HCT116 (cell line): ENCODE data around the gene GLRX3. TPM values are rescaled to one million over a fixed set of nuclear protein-coding genes. Genes with fewer than 3 reads are reported as not detected.

Source experiments
- ATAC-seq: fragments of 200-7000 bp; cut with Tn5 transposase; 2 replicates; pipeline ENCODE4 v1.9.1; 2020; ENCODE audit warnings: mild to moderate bottlenecking, moderate library complexity
- BruUV-seq: library from RNA; stranded (reverse); fragments of 400-500 nt; replicated peaks from 2 replicates; lab custom pipeline; 2021; lab: Mats Ljungman, UMichigan
- CTCF ChIA-PET: fragments of 300-600 bp; sonication (Branson Sonifier 250); formaldehyde crosslinking; loops from one replicate; lab custom pipeline; 2021; ENCODE audit warnings: antibody characterized with exemption; lab: Charles Lee
- POLR2A ChIA-PET: fragments of 300-600, 350-600 bp; sonication (Branson Sonifier 250); formaldehyde crosslinking; loops from one replicate; lab custom pipeline; 2021; ENCODE audit warnings: antibody characterized with exemption; lab: Charles Lee
- RAD21 ChIA-PET, 2 experiments: fragments of 300-600 bp; sonication (Branson Sonifier 250); formaldehyde crosslinking; loops; one replicate each; lab custom pipeline; 2023; ENCODE audit warnings: low total read pairs in 2 of 2; ENCODE audit not compliant: uncharacterized antibody in 2 of 2, unreplicated experiment in 2 of 2, low non-redundant PET in 1 of 2; lab: Charles Lee
- DNase-seq: peaks from one replicate; pipeline ENCODE4 v3.0.0-alpha.2; 2010; ENCODE audit warnings: low read depth, low spot score
- H2AFZ ChIP-seq: fragments of 200-600 bp; shearing (Covaris generic), sonication (generic); 2 replicates; pipeline ENCODE4 v1.6.1; 2017; ENCODE audit warnings: low read depth, mixed run types, mixed read lengths, antibody characterized with exemption, low read length; ENCODE audit not compliant: poor library complexity, severe bottlenecking
- H3K27ac ChIP-seq: 2 replicates; pipeline ENCODE4 v1.5.1; 2012; ENCODE audit warnings: low read depth, low read length
- H3K27me3 ChIP-seq: fragments of 200-600 bp; sonication (generic); 2 replicates; pipeline ENCODE4 v1.6.1; 2016; ENCODE audit warnings: mixed run types, low read length, mixed read lengths; ENCODE audit not compliant: insufficient read depth
- H3K36me3 ChIP-seq, 2 experiments: fragments of 200-500 bp in 1 of 2; fragments of 200-600 bp in 1 of 2; sonication (Bioruptor generic) in 1 of 2; sonication (generic) in 1 of 2; 2 replicates each; pipeline versions ENCODE4 v1.5.1 to v1.6.1; 2014 to 2016; ENCODE audit warnings: low read length in 2 of 2, inconsistent platforms in 1 of 2, mixed read lengths in 1 of 2, mixed run types in 1 of 2; ENCODE audit not compliant: insufficient read depth in 2 of 2, control insufficient read depth in 1 of 2
- H3K4me1 ChIP-seq, 2 experiments: fragments of 200-600 bp in 1 of 2; sonication (generic) in 1 of 2; 2 replicates each; pipeline versions ENCODE4 v1.5.1 to v1.6.1; 2012 to 2017; ENCODE audit warnings: low read length in 2 of 2, inconsistent platforms in 1 of 2, mild to moderate bottlenecking in 1 of 2, mixed read lengths in 1 of 2, mixed run types in 1 of 2, moderate library complexity in 1 of 2; ENCODE audit not compliant: insufficient read depth in 2 of 2, control insufficient read depth in 1 of 2
- H3K4me2 ChIP-seq: fragments of 200-600 bp; sonication (generic); 2 replicates; pipeline ENCODE4 v1.6.1; 2017; ENCODE audit warnings: mixed run types, low read length, mixed read lengths
- H3K4me3 ChIP-seq, 2 experiments: fragments of 200-600 bp in 1 of 2; sonication (generic) in 1 of 2; replicated peaks in 1 of 2; 2 replicates each; pipeline ENCODE4 v1.5.1; 2011 to 2016; ENCODE audit warnings: low read length in 2 of 2, control low read depth in 1 of 2, low read depth in 1 of 2, mild to moderate bottlenecking in 1 of 2, mixed read lengths in 1 of 2, mixed run types in 1 of 2
- H3K79me2 ChIP-seq: fragments of 200-600 bp; sonication (generic); 2 replicates; pipeline ENCODE4 v1.6.1; 2017; ENCODE audit warnings: mild to moderate bottlenecking, mixed run types, low read length, moderate library complexity, mixed read lengths; ENCODE audit not compliant: insufficient read depth
- H3K9ac ChIP-seq: fragments of 200-600 bp; sonication (generic); 2 replicates; pipeline ENCODE4 v1.6.1; 2016; ENCODE audit warnings: low read length, mixed read lengths
- H3K9me2 ChIP-seq: fragments of 200-600 bp; sonication (generic), shearing (Covaris generic); 2 replicates; pipeline ENCODE4 v1.6.1; 2017; ENCODE audit warnings: mixed run types, mild to moderate bottlenecking, moderate library complexity; ENCODE audit not compliant: insufficient read depth
- H3K9me3 ChIP-seq, 2 experiments: fragments of 200-500 bp in 1 of 2; fragments of 200-600 bp in 1 of 2; sonication (Bioruptor generic) in 1 of 2; sonication (generic) in 1 of 2; 2 replicates each; pipeline ENCODE4 v1.6.1; 2014 to 2017; ENCODE audit warnings: low read length in 2 of 2, mixed read lengths in 2 of 2, inconsistent platforms in 1 of 2, low read depth in 1 of 2, mild to moderate bottlenecking in 1 of 2, mixed run types in 1 of 2, moderate library complexity in 1 of 2; ENCODE audit not compliant: control insufficient read depth in 1 of 2, insufficient read depth in 1 of 2
- H4K20me1 ChIP-seq: fragments of 200-600 bp; sonication (generic), shearing (Covaris generic); 2 replicates; pipeline ENCODE4 v1.6.1; 2017; ENCODE audit warnings: mixed run types, mild to moderate bottlenecking, moderate library complexity; ENCODE audit not compliant: insufficient read depth
- ATF3 ChIP-seq: IDR thresholded peaks from 2 replicates; pipeline ENCODE4 v1.6.1; 2012
- CBX3 ChIP-seq: IDR thresholded peaks from 2 replicates; pipeline ENCODE4 v1.6.1; 2012; ENCODE audit warnings: low read depth
- CEBPB ChIP-seq: IDR thresholded peaks from 2 replicates; pipeline ENCODE4 v1.6.1; 2012; ENCODE audit warnings: low read depth
- EGR1 ChIP-seq: IDR thresholded peaks from 2 replicates; pipeline ENCODE4 v1.6.1; 2012; ENCODE audit warnings: low read depth
- ELF1 ChIP-seq: IDR thresholded peaks from 2 replicates; pipeline ENCODE4 v1.6.1; 2012; ENCODE audit warnings: low read depth, borderline replicate concordance
- FOSL1 ChIP-seq: IDR thresholded peaks from 2 replicates; pipeline ENCODE4 v1.6.1; 2012; ENCODE audit warnings: low read depth
- MAX ChIP-seq: IDR thresholded peaks from 2 replicates; pipeline ENCODE4 v1.6.1; 2012
- RAD21 ChIP-seq: IDR thresholded peaks from 2 replicates; pipeline ENCODE4 v1.6.1; 2012; ENCODE audit warnings: low read depth, mild to moderate bottlenecking
- REST ChIP-seq: IDR thresholded peaks from 2 replicates; pipeline ENCODE4 v1.6.1; 2012; ENCODE audit warnings: low read depth
- SIN3A ChIP-seq: IDR thresholded peaks from 2 replicates; pipeline ENCODE4 v1.6.1; 2012; ENCODE audit warnings: low read depth
- SP1 ChIP-seq: IDR thresholded peaks from 2 replicates; pipeline ENCODE4 v1.6.1; 2012; ENCODE audit warnings: low read depth
- SRF ChIP-seq: IDR thresholded peaks from 2 replicates; pipeline ENCODE4 v1.6.1; 2012; ENCODE audit warnings: low read depth
- YY1 ChIP-seq: IDR thresholded peaks from 2 replicates; pipeline ENCODE4 v1.6.1; 2011; ENCODE audit warnings: low read length, low read depth, moderate library complexity, mild to moderate bottlenecking; ENCODE audit not compliant: insufficient replicate concordance; ENCODE audit errors: extremely low read depth
- ZBTB33 ChIP-seq: IDR thresholded peaks from 2 replicates; pipeline ENCODE4 v1.6.1; 2011; ENCODE audit warnings: mild to moderate bottlenecking, low read length, moderate library complexity; ENCODE audit not compliant: insufficient replicate concordance; ENCODE audit errors: extremely low read depth
- intact Hi-C: fragments of 100-400 bp; cut with micrococcal nuclease; formaldehyde crosslinking; loops from 2 replicates; pipeline ENCODE4 v1.10.0; 2022
- total RNA-seq: library from RNA; stranded (reverse); gene quantifications from one replicate; pipeline ENCODE4 v1.2.1, GENCODE V29; 2021; ENCODE audit not compliant: unreplicated experiment

GLRX3 gene
- total RNA-seq, 1 experiment from 2014 or later: 59.1 TPM

- TF ChIP-seq ZBTB33 (no peak), FOSL1 (no peak), ELF1 (no peak)
Measured at GRCh38 chr10:130175074-130175473, 38.9 kb downstream of the GLRX3 start (continued).

GRCh38 chr10:130177250-130177649, 41.1 kb downstream of the GLRX3 start:
- intact Hi-C loops: loop anchor here (5.0 to 10.0 kb wide), 2 partner anchors 205 to 292 kb away; no protein-coding TSS in a partner anchor
- Histone ChIP-seq H3K4me1 (no peaks in the 10 kb centered on the region), H3K9ac (no peak overlapping the region), H3K79me2 (no peaks in the 10 kb centered on the region; the same call in 1 of the 2 replicates), H3K27me3 (no peaks in the 10 kb centered on the region), H3K4me2 (no peak overlapping the region), H4K20me1 (no peaks in the 10 kb centered on the region), H3K9me2 (no peaks in the 10 kb centered on the region), H3K36me3 (peaks cover 3 to 6% of the 10 kb centered on the region in 2 experiments; a peak in 1 of 4 replicates), H3K27ac (no peak overlapping the region), H2AFZ (no peak overlapping the region), H3K9me3 (no peaks in the 10 kb centered on the region), H3K4me3 (no peak overlapping the region)
- RAD21 ChIA-PET: no interaction called here
- DNase-seq: no peak
- no TSS peak for BruUV-seq
- no peak for ATAC-seq
- CTCF ChIA-PET: no interaction called here
- POLR2A ChIA-PET: no interaction called here
- TF ChIP-seq FOSL1: no peak
- TF ChIP-seq CEBPB: no peak
- no peak for TF ChIP-seq MAX
- TF ChIP-seq YY1: no peak
- no peak for TF ChIP-seq RAD21
- no peak for TF ChIP-seq ATF3
- TF ChIP-seq CBX3: no peak
- TF ChIP-seq SRF: no peak
- TF ChIP-seq SP1: no peak
- TF ChIP-seq ELF1: no peak
- no peak for TF ChIP-seq REST
- no peak for TF ChIP-seq SIN3A
- no peak for TF ChIP-seq EGR1
